NCI-H2227 treated with DMSO at 0.1 percent for 48 hours (cell line): Measurements from ENCODE around the gene MOB3C.

ENCODE experiments used
- DNase-seq: peaks from one replicate; lab custom pipeline; 2025; lab: John Stamatoyannopoulos, UW

Gene MOB3C

DNA sequence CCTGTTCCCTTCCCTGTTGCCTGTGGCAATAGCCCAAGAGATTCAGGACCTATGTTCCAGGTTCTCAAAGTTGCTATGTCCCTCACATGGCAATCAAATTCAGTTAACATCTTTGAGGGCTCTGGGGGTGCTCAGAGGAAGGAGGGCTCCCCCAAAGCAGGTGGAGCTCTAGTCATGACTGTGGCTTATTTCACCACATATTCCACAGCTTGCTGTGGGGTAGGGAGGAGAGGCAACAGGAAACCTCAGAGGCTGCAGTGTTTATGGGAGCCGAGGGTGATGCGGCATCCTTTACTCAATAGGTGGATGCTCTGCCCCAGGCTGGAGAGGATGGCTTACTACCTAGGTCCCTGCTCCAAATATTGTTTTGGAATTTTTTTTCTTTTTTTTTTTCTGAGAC, 11.4 kb downstream of the MOB3C start:
- DNase-seq: no peak

DNA sequence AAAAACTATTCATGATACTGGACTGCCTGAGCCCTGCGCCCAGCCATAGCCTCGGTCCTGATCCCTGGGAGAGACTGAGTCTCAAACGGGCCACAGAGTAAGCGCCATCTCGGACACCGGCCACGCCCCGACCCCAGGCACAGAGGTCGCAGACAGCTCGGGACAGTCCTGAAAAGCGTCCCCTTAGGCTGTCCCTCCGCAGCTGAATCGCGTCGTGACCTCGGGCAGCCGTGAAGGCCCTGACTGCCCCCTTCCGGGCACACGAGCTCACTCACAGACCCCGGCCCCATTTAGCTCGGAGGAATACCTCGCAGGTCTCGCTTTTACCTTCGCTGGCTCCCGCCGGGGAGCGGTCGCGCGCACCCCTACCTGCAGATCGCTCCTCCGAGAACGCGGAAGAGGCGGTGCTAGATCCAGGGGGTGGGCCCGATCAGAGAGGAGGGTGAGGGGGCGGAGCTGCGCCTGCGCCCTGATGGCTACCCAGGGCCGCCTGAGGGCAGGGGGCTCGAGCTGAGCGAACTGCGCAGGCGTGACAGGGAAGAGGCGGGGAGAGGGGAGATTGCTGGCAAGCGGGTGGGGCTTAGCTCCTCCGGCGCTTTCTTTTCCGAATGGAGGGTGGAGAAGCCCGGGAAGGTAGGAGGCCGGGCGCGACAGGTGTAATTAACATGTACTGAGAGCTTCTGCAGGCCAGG, 12.6 kb downstream of the MOB3C start, which contains the start of gene MKNK1:
Gene MKNK1, minus strand, starts transcription at position 411 of the 692 bp plus-strand sequence. CDS start 20,941 bp downstream, outside the sequence.
- DNase-seq: peak; percentile 96

DNA sequence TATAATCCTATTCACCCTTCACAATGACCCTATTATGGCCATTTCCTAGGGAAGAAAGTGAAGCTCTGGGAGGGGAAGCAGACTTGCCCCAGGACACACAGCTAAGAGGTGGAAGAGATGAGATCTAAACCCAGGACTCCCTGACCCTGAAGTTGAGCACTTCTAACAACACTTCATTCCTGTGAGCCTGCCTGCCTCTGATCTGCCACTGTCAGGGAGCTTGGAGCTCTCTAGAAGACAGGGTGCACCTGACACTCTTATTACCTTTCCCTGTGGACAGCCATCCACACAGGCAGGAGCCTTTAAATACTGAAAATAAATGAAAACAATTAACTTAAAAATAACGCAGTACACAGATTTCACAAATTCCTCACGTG, 13.1 kb downstream of the MOB3C start:
- DNase-seq: no peak

DNA sequence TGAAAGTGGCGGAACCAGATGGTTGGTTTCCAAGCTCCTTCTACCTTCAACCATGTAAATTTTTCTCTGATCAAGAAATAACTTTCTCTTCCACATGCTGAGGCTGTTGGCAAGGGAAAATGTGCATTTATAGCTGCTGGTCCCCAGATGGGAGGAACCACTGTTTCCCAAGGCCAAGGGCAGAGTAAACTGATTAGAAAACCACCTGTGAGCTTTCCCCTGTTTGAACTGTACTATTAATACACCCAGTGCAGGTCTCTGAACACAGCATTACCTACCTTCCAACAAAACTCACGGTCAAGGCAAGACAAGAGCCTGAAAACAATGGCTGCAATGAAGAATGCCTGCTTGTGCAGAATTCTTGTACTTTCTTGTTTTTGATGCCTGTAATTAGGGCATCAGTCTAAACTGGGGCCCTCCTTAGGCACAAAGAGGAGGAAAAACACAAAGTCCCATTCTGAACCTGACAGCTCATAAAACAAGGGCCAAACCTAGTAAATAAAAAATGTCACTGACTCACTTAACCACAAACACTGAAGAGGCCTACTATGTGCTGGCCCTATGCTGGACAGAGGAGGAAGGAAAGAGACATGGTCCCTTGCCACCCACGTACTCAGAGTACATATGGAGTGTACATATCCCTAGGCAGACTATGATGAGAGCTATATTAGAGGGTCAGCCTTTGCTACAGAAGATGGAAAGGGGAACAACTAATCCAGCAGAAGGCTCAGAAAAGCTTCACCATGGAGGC, 15.2 kb downstream of the MOB3C start:
- DNase-seq: no peak

DNA sequence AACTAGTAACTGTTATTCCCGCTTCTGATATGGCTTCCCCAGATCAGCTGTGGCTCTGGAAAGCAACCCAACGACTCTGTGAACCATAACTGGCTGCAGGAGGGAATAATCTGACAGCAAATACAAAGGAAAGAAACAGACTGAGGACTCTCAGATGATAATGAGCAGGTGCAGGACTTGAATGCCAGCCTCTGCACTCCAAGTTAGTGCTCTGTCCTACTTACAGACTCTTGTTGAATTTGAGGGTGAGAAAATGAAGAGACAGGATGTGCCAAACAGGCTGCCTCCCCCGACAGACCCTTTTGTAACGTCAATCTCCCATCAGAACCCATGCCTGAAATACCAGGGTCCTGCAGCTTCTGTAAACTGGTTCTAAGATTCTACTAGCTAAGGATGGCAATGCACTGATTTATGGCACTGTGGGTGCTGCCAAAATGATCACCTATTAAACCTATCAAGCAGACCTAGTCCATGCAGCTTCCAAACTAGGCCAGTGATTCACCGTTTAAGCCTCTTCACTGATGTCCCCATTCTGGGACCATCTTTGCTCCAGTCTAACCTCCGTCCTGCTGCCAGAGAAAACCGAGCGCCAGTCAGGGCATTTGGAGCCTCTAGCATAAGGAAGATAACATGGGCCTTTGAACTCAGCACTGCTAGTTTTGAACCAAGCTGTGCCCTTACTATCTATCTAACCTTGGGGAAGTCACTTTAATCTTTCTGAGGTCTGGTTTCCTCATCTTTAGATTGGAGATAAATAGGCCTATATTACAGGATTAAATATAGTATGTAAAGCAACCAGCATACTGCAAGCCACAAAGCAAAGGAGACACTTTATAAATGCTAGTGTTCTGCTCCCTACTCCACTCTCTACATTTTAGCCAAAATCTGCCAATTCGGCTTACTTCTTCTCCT, 17.3 kb downstream of the MOB3C start:
- DNase-seq: no peak

DNA sequence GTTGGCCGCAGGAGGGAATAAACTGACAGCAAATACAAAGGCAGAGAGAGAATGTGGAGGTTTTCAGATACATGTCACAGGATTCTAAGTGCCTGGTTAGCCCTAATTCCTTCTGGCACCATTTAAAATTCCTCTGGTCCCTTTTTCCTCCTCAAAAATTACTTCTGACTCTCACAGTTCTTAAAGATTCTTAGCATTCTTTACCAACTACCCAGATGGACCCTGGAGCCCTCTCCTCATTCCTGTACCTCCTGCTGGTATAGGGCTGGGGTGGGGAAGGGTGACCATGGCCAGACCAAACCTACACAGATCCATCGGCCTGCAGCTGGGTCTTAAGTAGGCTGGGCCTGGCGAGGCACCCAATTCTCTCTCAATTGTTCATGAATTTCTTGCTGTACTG, 19.8 kb downstream of the MOB3C start:
- no peak for DNase-seq

DNA sequence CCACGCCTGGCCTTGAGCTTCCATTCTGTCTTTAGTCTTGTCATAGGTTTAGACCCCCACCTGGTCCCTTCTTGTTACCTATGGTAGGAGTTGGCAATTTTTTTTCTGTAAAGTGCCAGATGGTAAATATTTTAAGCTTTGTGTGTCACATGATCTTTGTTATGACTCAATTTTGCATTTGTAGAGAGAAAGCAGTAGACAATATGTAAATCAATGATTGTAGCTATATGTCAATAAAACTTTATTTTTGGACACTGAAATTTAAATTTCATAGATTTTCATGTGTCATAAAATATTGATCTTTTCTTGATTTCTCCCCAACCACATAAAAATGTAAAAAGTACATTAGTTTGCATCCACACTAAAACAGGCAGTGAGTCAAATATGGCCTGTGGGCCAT, 20.6 kb downstream of the MOB3C start:
- DNase-seq: no peak

DNA sequence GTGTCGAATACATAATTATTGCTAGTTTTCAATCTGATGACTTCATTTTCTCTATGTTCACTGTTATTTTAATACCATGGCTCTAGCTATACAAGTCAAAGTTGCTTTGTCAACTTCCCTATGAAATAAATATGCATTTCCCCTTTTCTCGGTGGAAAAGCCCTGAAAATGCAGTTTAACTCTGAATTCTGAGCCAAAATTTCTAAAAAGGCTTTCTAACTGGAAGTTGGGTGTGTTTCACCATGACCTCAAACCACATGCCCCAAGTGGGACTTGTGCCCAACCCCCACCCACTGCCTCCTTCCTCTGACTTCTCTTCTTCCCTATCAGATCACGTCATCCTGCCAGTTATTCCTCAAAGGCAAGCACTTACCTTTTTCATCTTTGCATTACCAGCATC, 21.5 kb downstream of the MOB3C start:
- DNase-seq: no peak

DNA sequence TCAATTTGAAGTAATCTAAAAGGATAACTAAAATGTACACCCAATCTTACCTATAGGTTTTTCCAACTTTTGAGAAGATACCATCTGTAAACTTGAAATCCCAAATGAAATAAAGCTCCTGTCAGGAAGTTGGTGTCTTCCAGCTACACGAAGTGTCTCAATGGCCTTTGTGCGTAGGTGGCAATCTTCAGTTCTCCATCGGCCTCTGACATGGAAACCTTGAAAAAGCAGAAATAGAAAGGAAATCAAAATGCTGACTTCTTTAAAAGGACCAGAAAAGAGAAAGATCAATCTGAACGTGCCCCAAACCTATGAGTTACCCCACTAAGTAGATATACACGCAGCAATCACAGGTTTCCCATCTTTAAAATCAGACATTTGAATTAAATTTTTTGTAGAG, 22.5 kb downstream of the MOB3C start:
- no peak for DNase-seq

DNA sequence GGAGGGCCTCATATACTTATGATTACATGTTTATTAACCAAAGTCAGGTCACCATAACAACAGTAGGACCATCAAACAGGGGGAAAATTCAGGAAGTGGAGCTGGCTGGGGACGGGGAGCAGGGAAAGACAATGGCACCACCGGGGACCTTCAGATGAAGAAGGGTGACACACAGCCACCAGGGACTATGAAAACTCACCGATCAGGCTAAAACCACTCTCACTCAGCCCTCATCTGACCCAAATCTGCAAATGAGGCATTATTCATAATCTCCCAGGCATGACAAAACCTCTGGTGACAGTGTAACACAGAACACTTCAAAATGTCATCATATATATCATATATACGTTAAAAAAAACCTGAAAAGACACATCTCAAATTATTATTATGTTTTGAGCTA, 23.8 kb downstream of the MOB3C start:
- DNase-seq: no peak

DNA sequence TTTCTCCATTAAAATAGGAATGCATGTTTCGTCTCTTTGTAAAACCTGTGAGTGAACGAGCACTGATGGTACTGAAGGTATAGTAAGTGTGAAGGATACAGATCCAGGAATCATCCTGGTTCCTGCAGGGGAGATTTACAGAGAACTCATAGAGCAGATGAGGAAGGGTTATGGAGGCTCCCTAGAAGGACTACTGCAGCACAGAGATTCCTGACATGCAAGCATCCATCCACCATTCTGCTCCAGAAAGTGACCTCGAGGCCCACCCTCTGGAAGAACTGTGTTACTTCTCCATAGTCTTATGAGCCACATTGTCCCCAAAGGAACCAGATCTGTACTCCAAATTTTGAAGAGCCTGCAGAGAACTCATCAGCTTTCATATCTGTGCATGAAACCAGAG, 27.1 kb downstream of the MOB3C start:
- DNase-seq: no peak

DNA sequence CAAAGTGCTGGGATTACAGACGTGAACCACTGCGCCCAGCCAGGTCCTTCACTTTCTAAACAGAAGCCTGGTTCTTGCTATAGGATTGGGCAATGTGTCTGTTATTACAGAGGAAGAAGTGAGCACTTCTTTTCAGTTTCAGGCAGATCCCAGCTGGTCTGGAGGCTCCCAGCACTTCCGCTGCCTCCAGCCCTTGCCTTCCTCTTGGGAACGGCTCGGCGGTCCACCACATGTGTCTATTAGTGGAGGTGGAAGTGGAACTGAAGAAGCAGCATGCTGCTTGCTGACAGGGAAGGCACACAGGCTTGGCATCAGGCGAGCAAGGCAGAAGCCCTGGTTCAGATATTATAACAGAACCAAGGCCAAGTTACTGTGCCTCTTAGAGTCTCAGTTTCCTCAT, 29.5 kb downstream of the MOB3C start:
- no peak for DNase-seq

DNA sequence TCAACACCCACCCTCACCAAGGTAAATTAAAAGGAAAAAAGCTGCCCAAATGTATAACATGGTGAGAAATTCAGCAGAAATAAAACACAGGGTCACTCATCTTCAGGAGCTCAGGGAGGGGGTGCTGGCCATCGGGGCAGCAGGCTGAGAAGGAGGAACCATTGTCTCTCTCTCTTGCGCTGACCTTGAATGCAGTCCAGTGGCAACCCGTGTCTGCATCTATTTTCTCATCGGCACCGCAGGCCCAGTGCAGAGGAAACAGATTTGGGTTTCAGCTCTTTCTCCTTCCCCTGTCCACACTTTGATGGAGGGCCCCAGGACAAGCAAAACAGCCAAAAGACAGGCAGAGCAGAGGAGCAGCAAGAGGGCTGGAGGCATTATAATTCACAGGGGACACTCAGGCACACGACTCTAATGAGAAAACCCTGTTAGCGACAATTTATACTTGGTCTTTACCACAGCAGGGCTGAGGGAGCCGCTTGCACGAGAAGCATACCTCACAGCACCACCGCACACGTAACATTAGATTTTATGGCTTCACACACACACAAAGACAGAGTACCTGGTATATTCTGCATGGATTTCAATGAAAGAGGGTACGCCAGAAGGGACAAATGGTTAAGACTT, 31.2 kb downstream of the MOB3C start:
- DNase-seq: no peak

DNA sequence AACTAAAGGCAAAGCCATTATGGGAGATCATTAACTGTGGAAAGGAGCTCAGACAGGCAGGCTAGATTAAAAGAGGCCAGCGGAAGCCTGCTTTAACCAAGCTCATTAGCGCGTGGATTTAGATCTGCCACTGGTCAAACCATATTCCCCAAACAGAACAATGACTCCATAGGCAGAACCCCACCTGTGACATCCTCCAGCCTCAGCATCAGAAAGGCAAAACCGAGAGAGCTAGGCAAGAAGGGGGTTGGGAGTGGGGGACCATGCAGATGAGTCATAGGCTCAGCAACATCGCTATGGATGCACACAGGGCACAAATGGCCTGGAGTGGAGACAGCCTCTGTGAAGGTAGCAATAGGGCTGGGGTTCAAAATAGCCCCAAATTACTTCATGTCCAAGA, 33.1 kb downstream of the MOB3C start:
- DNase-seq: no peak

DNA sequence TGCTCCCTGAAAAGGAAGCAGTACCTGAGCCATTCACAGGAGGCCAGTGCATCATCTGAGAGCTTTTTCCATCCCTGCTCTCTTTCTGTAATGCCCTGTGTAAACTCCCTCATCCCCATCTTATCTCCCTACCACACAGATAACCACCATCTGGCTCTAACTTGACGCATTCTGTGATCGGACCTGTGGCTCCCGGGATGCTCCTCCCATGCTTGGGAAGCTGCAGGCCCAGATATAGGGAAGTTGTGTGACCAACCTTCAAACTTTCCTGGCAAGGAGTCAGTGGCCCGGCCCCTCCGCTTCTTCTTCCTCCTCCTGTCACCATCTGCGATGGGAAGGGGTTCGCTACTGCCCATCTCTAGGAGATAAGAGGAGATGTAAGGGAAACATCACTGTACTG, 33.6 kb downstream of the MOB3C start:
- DNase-seq: no peak

DNA sequence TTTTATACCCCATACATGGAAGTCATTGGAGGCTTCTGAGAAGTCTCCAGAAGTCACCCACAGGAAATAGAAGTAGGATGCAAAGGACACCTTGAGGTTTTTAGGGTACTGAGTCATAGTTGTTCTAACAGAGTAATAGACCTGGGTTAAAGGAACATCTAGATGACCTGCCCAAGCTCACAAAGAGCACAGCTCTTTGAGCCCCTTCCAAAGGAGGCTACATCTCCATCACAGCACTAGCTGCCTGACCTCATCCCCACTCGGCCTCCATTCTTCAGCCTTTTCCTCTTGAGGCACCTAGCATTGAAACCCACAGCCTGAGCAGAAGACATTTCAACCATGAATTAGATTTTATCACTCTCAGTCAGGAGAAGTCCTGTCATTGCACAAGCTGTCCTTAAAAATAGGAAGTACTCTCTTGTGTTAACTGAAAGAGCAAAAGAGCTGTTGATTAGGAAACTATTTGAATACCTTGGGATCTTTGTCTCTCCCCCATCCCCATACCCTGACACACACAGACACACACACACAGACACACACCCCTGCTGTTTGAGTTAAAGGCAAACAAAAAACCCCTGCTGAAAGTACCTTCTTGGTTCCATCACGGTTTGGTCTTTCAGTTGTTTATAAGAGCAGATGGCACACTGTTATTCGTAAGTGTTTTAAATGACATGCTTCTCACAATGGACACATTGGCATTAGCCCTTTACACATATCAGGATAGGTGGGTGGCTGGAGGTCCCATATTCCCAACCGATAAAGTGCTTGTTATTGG, 34.7 kb downstream of the MOB3C start:
- peak; percentile 34 for DNase-seq

DNA sequence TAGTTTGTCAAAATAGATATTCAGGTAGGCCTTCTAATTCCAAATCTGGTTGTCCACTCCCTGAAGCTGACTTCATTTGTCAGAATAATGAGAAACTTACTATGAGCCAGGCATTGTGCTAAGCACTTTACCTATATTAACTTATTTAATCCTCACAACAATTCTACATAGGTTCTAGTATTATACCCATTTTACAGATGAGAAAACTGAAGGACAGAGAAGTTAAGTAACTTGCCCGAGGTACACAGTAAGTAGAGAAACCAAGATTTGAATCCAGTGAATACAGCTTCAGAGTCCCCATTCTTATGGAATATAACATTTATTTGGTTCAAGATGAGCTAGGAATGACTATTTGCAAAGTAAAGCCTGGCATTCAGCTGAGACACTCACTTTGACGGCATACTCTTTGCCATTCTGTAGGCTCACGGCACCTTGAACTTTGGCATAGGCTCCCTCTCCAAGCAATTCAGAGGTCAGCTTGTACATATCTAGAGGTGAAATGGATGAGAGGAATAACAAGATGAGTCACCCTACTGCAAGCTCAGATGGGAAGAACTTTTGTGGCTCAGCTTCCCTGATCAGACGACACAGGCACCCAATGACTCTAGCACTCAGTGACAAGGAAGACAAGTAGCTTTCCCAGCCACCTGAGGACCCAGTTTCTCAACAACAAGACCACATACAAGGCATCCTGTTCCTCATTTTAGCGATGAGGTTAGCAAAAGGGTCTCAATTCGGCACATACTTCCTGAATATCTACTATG, 36.3 kb downstream of the MOB3C start:
- no peak for DNase-seq

DNA sequence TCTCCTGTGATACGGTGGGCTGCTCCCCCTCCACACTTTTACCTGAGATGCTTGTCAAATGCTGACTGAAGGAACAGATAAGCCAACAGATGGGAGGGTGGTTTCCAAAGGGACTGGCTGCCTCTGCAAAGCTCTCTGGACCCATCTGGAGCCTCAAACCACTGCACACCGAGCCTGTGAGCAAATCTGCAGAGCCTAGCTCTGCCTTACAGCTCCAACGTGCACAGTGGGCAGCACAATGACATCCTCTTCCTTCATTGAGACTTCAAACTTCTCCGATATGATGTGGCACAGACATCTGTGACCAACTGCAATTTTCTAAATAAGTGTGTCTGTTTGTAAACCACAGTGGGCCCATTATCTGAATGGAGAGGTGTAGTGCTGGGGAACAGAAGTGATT, 38.9 kb downstream of the MOB3C start:
- DNase-seq: no peak

DNA sequence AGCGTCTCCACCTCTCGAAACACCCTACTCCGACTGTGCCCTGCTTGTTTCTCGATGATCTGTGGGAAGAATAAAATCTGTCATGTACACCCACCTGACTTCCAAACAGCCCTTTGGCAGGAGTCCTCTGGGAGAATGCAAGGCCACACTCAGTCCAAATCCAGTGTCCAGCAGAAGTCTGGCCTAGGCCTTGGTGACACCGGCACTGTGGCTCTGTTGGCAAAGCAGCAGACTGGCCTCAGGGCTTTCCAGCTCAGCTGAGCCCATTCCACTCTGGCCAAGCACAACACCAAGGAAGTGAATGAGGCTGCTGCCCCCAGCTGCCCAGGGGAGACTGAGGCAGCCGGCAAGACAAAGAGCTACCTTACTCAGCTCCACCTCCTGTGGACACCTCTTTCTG, 40.0 kb downstream of the MOB3C start:
- no peak for DNase-seq

DNA sequence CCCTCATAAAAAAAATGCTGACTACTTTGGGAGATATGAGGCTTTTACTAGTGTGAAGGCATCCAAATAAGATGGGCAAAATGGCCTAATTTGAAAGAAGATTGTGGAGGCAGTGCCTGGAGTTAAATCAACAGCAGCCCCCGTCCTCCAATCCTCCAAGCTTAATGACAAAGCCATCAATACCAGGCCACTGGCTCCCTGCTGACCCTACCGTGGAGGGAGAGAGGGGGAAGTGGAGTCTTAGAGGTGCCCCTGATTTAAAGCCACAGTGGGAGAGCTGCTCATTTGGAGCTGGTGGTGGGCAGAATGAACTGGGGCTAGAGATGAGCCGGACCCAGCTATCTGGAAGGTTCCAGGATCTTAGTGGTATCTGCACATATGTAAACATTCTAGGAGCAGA, 40.8 kb downstream of the MOB3C start:
- DNase-seq: peak; percentile 78

DNA sequence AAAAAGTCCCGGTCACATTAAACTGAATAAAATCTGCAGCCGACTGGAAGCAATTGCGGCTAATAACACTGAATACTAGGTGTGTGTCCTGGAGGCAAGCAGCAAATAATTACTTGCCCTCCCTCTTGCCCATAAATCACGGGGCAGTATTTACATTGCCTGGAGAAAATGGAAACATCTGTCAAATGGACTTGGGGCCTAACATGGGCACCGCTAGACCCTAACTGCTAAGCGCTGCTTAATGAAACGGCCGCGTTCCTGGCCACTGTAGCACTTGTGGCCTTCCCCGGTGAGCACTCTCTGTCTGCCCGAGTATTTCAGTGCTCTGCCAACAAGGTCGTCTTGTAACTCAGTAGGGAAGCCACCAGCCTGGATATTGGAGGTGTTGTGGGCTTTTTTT, 41.3 kb downstream of the MOB3C start:
- peak; percentile 92 for DNase-seq
